GM12878 (cell line): ENCODE results near the gene PITPNC1. TPM values are rescaled to one million over a fixed set of nuclear protein-coding genes. Genes with fewer than 3 reads are reported as not detected.

ENCODE experiments used
- CTCF ChIP-seq, 3 experiments: IDR thresholded peaks in 2 of 3; conservative IDR thresholded peaks in 1 of 3; 2 replicates each; pipeline ENCODE4 v1.5.1; 2011; ENCODE audit warnings: low read depth in 3 of 3, low read length in 3 of 3, mild to moderate bottlenecking in 3 of 3, control low read depth in 2 of 3, moderate library complexity in 2 of 3, inconsistent platforms in 1 of 3, mixed read lengths in 1 of 3; ENCODE audit not compliant: control insufficient read depth in 2 of 3, insufficient read depth in 1 of 3; ENCODE audit errors: extremely low read depth in 1 of 3
- CUX1 ChIP-seq: IDR thresholded peaks from 2 replicates; pipeline ENCODE4 v1.6.1; 2012; ENCODE audit warnings: improper control_type of control experiment, low read depth, low read length; ENCODE audit not compliant: insufficient replicate concordance
- E2F8 ChIP-seq: fragments of 450-650 bp; IDR thresholded peaks from 2 replicates; pipeline ENCODE4 v1.6.1; 2018; ENCODE audit warnings: mild to moderate bottlenecking, low read depth, moderate library complexity; ENCODE audit not compliant: partially characterized antibody
- ETV6 ChIP-seq, 2 experiments: fragments of 450-650 bp in 1 of 2; IDR thresholded peaks in 1 of 2; conservative IDR thresholded peaks in 1 of 2; 2 replicates each; pipeline ENCODE4 v1.6.1; 2014; ENCODE audit warnings: antibody characterized with exemption in 1 of 2, borderline replicate concordance in 1 of 2, low read depth in 1 of 2, mild to moderate bottlenecking in 1 of 2, moderate library complexity in 1 of 2
- HCFC1 ChIP-seq: fragments of 150-350 bp; IDR thresholded peaks from 2 replicates; pipeline ENCODE4 v1.6.1; 2014; ENCODE audit warnings: low read length
- JUND ChIP-seq: IDR thresholded peaks from 2 replicates; pipeline ENCODE4 v1.6.1; 2012; ENCODE audit warnings: low read depth, mild to moderate bottlenecking, low read length, improper control_type of control experiment, moderate library complexity
- MLLT1 ChIP-seq: fragments of 450-650 bp; IDR thresholded peaks from 2 replicates; pipeline ENCODE4 v1.6.1; 2016; ENCODE audit warnings: mild to moderate bottlenecking
- MYB ChIP-seq: fragments of 150-350 bp; IDR thresholded peaks from 2 replicates; pipeline ENCODE4 v1.6.1; 2014; ENCODE audit warnings: mild to moderate bottlenecking, low read depth, low read length, borderline replicate concordance
- NR2C1 ChIP-seq: fragments of 450-650 bp; IDR thresholded peaks from 2 replicates; pipeline ENCODE4 v1.6.1; 2017; ENCODE audit warnings: antibody characterized with exemption, mild to moderate bottlenecking, moderate library complexity
- PAX5 ChIP-seq: IDR thresholded peaks from 2 replicates; pipeline ENCODE4 v1.6.1; 2011; ENCODE audit warnings: low read depth, low read length, borderline replicate concordance
- RAD21 ChIP-seq: IDR thresholded peaks from 2 replicates; pipeline ENCODE4 v1.6.1; 2011; ENCODE audit warnings: mild to moderate bottlenecking, low read depth, low read length, moderate library complexity; ENCODE audit not compliant: insufficient read depth
- RELB ChIP-seq: fragments of 450-650 bp; IDR thresholded peaks from 2 replicates; pipeline ENCODE4 v1.6.1; 2017; ENCODE audit warnings: low read depth, mild to moderate bottlenecking, moderate library complexity
- YY1 ChIP-seq: IDR thresholded peaks from 2 replicates; pipeline ENCODE4 v1.6.1; 2011; ENCODE audit warnings: low read depth, mild to moderate bottlenecking, low read length
- polyA plus RNA-seq, 11 experiments: library from polyadenylated mRNA; depleted of rRNA in 4 of 11; unstranded in 6 of 11; stranded (reverse) in 5 of 11; fragments of >200 nt; fragmentation: Nextera tagmentation in 4 of 11; fragmentation: Illumina TruSeq in 1 of 11; extraction: Ambion mirVana in 4 of 11; extraction: Trizol in 1 of 11; gene quantifications; 1 replicate in 1 of 11; 2 replicates in 10 of 11; pipeline versions ENCODE4 v1.2.1 to v1.2.3, GENCODE V29; 2011 to 2016; ENCODE audit warnings: inconsistent platforms in 2 of 11, missing spikeins in 2 of 11, low read depth in 1 of 11
- total RNA-seq, 4 experiments: library from RNA; depleted of rRNA in 3 of 4; stranded (reverse); fragments of >200 nt in 3 of 4; fragmentation: Illumina TruSeq in 1 of 4; extraction: Trizol in 1 of 4; gene quantifications; 2 replicates each; pipeline versions ENCODE4 v1.2.1 to v1.2.3, GENCODE V29; 2013 to 2021

Gene PITPNC1
- total and polyA plus RNA-seq, 10 of the 15 experiments (the other 5 are each of a cell fraction or from before 2014, with no cell fraction given) = 12.2 to 62.4 (median 47.3) TPM

GRCh38 chr17:67559381-67559966 lies 182.4 kb downstream of the PITPNC1 start (continued):
- no peak for TF ChIP-seq ETV6 (conservative IDR thresholded peaks at IDR 0.05 in 1 of 2, IDR thresholded peaks at IDR 0.05 in 1 of 2; ENCODE audit: borderline replicate concordance in 1 of 2, low read depth in 1 of 2)
- TF ChIP-seq HCFC1 = no peak
- TF ChIP-seq CTCF (IDR thresholded peaks at IDR 0.05 in 2 of 3, conservative IDR thresholded peaks at IDR 0.05 in 1 of 3; ENCODE audit: control insufficient read depth in 2 of 3, extremely low read depth in 1 of 3, insufficient read depth in 1 of 3, low read depth in 3 of 3, low read length in 3 of 3) = peak; percentile 53 to 66 (median 60)
- TF ChIP-seq E2F8 = no peak
- no peak for TF ChIP-seq PAX5
- TF ChIP-seq YY1 = 0 out of 2 replicates have a peak, but pooled peaks have one; percentile 29
- TF ChIP-seq NR2C1 = no peak
- no peak for TF ChIP-seq MYB
- TF ChIP-seq MLLT1 = no peak
- no peak for TF ChIP-seq RELB
- TF ChIP-seq JUND = no peak
- TF ChIP-seq CUX1 = no peak
- peak; percentile 65 for TF ChIP-seq RAD21
